Uterus (tissue), 4 donors: ENCODE measurements around the gene RLN3. TPM values are rescaled to one million over a fixed set of nuclear protein-coding genes. Genes with fewer than 3 reads are reported as not detected.

Experiments
- DNase-seq, 2 donors: peaks; one replicate each; pipeline ENCODE4 v3.0.0-alpha.2; 2019 to 2020
- H3K27ac ChIP-seq, 2 donors: fragments of 200-600 bp; sonication (generic); 1 replicate in 1 of 2; 2 replicates in 1 of 2; pipeline ENCODE4 v1.5.1; 2016 to 2018
- H3K27me3 ChIP-seq, 2 donors: fragments of 200-600 bp; sonication (generic); one replicate each; pipeline ENCODE4 v1.5.1; 2018 to 2019; ENCODE audit warnings: control low read depth in 1 of 2
- H3K36me3 ChIP-seq, 2 donors: fragments of 200-600 bp; sonication (generic); one replicate each; pipeline ENCODE4 v1.5.1; 2019; ENCODE audit warnings: control low read depth in 1 of 2
- H3K4me1 ChIP-seq, 2 donors: fragments of 200-600 bp; sonication (generic); one replicate each; pipeline ENCODE4 v1.5.1; 2018 to 2019; ENCODE audit warnings: control low read depth in 1 of 2
- H3K4me3 ChIP-seq, 2 donors: fragments of 200-600 bp; sonication (generic); 1 replicate in 1 of 2; 2 replicates in 1 of 2; pipeline ENCODE4 v1.5.1; 2018 to 2019; ENCODE audit warnings: mild to moderate bottlenecking in 1 of 2
- H3K9me3 ChIP-seq, 2 donors: fragments of 200-600 bp; sonication (generic); one replicate each; pipeline ENCODE4 v1.5.1; 2019; ENCODE audit warnings: control low read depth in 1 of 2
- POLR2A ChIP-seq, 2 donors: fragments of 450-650 bp; IDR thresholded peaks; one replicate each; pipeline ENCODE4 v1.6.1; 2016; ENCODE audit warnings: antibody characterized with exemption in 2 of 2, mild to moderate bottlenecking in 1 of 2, moderate library complexity in 1 of 2
- intact Hi-C: fragments of 100-400 bp; cut with DNase I; formaldehyde crosslinking; loops from one replicate; pipeline ENCODE4 v1.15.1; 2023; ENCODE audit warnings: low total_unique reads
- total RNA-seq, 4 donors: library from RNA; depleted of rRNA in 3 of 4; stranded (reverse); fragments of >200 nt in 3 of 4; gene quantifications; one replicate each; pipeline versions ENCODE4 v1.1.0 to v1.2.4, GENCODE V29; 2014 to 2023
- TF ChIP-seq, protein P1 (sequence below), 4 experiments: fragments of 200-600 bp in 2 of 4; fragments of 450-650 bp in 2 of 4; sonication (generic) in 2 of 4; IDR thresholded peaks; one replicate each; pipeline ENCODE4 v1.5.1; 2016 to 2019; ENCODE audit warnings: antibody characterized with exemption in 4 of 4, mild to moderate bottlenecking in 2 of 4, moderate library complexity in 1 of 4
- donor health status: DM: yes; HTN: yes; CAD: no.

The RLN3 gene
- total RNA-seq, 4 donors from 2014 or later = not detected

DNA sequence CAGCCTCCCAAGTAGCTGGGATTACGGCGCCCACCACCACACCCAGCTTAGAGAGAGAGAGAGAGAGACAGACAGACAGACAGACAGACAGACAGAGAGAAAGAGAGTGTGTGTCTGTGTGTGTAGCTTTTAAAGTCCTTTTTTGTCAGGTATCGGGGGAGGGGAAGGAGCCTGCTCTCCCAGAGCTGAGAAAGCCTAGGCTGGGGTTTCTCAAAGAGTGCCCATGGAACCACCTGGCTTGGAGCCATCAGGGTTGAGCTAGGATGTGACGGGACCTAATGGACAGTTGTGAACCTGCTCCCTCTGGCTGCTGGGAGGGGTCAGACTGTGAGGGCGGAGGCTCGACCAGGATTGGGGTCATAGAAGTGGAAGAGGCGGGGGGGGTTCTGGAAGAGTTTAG lies 38.5 kb upstream of the RLN3 start:
- no peaks in the 10 kb centered on the region for H3K9me3 ChIP-seq
- intact Hi-C loops = no loop called here
- H3K36me3 ChIP-seq = no peaks in the 10 kb centered on the region
- no peak overlapping the region for H3K4me3 ChIP-seq
- no peak overlapping the region for H3K27ac ChIP-seq
- H3K4me1 ChIP-seq = no peaks in the 10 kb centered on the region
- no peaks in the 10 kb centered on the region for H3K27me3 ChIP-seq
- TF ChIP-seq, protein P1, sequence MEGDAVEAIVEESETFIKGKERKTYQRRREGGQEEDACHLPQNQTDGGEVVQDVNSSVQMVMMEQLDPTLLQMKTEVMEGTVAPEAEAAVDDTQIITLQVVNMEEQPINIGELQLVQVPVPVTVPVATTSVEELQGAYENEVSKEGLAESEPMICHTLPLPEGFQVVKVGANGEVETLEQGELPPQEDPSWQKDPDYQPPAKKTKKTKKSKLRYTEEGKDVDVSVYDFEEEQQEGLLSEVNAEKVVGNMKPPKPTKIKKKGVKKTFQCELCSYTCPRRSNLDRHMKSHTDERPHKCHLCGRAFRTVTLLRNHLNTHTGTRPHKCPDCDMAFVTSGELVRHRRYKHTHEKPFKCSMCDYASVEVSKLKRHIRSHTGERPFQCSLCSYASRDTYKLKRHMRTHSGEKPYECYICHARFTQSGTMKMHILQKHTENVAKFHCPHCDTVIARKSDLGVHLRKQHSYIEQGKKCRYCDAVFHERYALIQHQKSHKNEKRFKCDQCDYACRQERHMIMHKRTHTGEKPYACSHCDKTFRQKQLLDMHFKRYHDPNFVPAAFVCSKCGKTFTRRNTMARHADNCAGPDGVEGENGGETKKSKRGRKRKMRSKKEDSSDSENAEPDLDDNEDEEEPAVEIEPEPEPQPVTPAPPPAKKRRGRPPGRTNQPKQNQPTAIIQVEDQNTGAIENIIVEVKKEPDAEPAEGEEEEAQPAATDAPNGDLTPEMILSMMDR (IDR thresholded peaks at IDR 0.05) = no peak
- TF ChIP-seq POLR2A (IDR thresholded peaks at IDR 0.05) = no peak
- DNase-seq = no peak

DNA sequence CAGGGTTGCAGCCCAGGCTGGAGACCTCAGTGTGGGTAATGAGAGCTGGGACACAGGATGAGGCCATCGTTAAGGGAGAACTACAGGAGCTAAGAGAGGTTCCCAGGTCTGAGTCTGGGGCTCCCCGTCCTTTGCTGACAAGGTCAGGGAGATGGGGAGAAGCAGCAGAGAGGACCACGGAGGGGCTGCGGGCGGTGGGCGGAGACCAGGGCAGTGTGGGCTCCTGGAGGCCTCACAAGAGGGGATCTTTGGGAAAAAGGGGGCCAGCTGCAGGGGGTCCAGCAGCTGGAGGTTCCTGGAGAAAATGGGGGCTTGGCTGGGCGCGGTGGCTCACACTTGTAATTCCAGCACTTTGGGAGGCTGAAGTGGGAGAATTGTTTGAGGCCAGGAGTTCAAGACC lies 37.9 kb upstream of the RLN3 start:
- intact Hi-C loops = no loop called here

DNA sequence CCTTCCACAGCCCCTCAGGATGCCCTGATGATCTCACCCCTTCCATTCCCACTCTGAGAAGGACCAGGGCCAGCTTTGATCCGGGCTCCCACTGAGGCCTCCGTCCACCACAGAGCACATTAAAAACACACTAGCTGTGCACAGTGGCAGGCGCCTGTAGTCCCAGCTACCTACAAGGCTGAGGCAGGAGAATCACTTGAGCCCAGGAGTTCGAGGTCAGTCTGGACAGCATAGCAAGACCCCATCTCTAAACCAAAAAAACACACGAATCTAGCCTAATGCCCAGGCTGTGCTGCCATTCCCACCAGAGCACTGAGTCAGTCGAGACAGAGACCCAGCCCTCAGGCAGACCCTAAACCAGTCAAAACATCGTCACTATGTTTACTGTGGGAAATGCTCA lies 35.9 kb upstream of the RLN3 start:
- Histone ChIP-seq H3K4me1 (no peaks in the 10 kb centered on the region), H3K4me3 (no peak overlapping the region), H3K27ac (no peak overlapping the region), H3K9me3 (no peaks in the 10 kb centered on the region), H3K27me3 (no peaks in the 10 kb centered on the region), H3K36me3 (no peaks in the 10 kb centered on the region)
- no peak for DNase-seq
- intact Hi-C loops = no loop called here
- no peak for TF ChIP-seq POLR2A (IDR thresholded peaks at IDR 0.05)
- TF ChIP-seq, protein P1 (IDR thresholded peaks at IDR 0.05) = no peak

More for the DNA sequence above, 37.9 kb upstream of the RLN3 start:
- TF ChIP-seq, protein P1 (IDR thresholded peaks at IDR 0.05) = no peak
- TF ChIP-seq POLR2A (IDR thresholded peaks at IDR 0.05) = no peak
- no peak overlapping the region for H3K27ac ChIP-seq
- no peaks in the 10 kb centered on the region for H3K9me3 ChIP-seq
- H3K4me1 ChIP-seq = no peaks in the 10 kb centered on the region
- no peaks in the 10 kb centered on the region for H3K27me3 ChIP-seq
- no peak for DNase-seq
- no peak overlapping the region for H3K4me3 ChIP-seq
- H3K36me3 ChIP-seq = no peaks in the 10 kb centered on the region

DNA sequence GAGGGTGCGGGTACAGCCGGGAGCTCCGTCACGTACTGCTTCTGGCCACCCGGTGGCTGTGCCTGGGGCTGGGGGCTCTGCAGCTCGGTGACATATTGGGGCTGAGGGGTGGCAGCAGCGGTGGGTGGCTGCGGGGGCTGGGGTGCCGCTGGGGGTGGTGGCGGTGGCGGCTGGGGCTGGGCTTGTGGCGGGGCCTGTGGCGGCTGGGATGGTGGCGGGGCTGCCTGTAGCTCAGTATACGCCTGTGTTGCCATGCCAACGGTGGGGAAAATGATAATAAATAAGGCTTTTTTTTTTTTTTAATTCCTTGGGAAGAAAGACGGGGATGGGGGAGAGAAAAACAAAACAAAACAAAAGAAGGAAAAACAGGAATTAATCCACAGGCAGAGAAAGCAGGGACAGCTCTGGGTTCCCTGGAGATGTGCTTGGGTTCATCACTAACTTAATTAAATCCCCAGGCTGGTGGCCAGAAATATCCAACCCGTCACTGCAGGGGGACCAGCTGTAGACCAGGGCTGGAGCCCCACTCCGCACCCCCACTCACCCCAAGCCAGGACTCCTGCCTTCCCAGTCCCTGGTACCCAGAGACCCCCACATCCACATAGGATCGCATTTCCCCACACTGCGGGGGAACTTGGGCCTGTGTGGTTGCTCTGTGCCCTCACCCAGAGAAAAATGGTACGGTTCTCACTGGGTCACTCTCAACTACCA lies 34.2 kb upstream of the RLN3 start:
- H3K4me3 ChIP-seq = no peak overlapping the region

More for the DNA sequence above, 34.2 kb upstream of the RLN3 start:
- no peak for TF ChIP-seq POLR2A (IDR thresholded peaks at IDR 0.05)
- TF ChIP-seq, protein P1 (IDR thresholded peaks at IDR 0.05) = no peak
- Histone ChIP-seq H3K4me1 (no peaks in the 10 kb centered on the region), H3K27ac (no peak overlapping the region), H3K27me3 (no peaks in the 10 kb centered on the region), H3K9me3 (no peaks in the 10 kb centered on the region), H3K36me3 (no peaks in the 10 kb centered on the region)
- DNase-seq = no peak
- intact Hi-C loops = no loop called here
